Femur (tissue), 1 donor: ENCODE measurements around the gene DMKN.
"Not testable (repeated sequence)": the region's sequence is repeated elsewhere in the genome, so short reads cannot be mapped to it uniquely, and the experiment has no call there.

Source experiments
- DNase-seq: peaks from one replicate; pipeline ENCODE4 v3.0.0-alpha.2; 2017

The DMKN gene

DNA sequence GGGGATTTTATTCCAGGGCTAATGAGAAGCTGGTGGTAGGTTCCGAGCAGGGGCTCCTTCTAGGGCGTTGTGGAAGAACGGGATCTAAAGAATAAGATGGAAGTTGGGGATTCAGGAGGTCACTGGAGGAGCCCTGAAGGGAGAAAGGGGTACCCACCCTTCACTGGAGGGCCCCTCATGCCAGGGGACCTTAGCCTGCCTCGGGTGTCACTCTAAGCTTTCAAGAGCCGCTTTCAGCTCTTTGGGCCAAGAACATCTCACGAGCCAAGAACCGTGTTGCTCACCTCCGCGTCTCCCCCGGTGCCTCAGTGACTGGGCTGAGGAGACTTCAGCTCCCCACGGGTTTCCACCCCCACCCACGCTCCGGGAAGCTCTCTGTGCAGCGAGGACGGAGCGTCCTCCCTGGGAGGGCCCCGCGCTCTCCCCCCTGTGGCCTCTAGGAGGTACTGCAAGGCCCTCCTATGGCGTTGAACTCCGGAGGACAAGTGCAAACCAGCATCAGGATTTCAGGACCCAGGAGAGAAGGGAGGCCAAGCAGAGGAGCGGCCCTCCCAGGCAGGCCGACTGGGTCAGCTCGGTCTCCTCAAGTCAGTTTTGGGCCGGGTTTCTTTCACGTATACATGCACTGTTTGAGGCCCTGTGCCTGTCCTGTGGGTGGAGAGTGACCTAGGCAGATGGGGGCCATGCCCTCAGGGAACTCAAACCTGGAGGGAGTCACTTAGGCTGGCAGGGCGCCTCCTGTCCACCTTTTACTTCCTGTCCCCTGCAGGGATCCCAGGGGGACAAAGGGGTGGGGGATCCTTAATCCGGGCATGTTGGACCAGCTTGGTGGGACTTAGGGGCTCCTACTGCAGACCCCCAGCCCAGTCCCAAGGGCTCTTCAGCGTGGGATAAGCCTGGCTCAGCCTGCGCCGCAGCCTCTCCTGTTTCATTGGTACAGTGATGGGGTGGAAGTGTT is 18.1 kb downstream of the DMKN start:
- peak; percentile 63 for DNase-seq

- DNase-seq: no peak
These were observed 19.5 kb downstream of the DMKN start for GRCh38 chr19:35493971-35494370.

DNA sequence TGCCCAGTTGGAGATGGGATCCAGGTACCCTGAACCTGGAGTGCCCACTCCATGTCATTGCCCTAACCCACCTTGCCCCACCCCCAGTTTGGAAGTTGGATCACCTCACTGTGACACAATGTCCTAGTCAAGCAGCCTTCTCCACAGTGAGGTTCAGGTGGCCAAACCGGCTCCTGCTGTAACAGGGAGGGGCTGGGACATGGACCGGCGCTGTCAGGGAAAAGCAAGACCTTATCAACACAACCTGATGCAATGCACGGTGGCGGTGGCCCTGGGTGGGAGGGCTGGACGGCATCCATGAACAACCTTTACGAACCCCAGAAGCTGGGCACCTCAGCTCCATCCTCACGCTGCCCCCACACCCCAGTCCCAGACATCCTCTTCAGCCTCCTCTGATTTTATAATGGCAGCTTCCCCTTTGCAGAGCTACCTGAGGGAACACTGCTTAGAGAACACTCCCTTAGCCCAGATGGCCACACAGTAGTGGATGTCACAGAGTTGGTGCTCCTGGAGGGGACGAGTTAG is 21.6 kb downstream of the DMKN start:
- no peak for DNase-seq

DNA sequence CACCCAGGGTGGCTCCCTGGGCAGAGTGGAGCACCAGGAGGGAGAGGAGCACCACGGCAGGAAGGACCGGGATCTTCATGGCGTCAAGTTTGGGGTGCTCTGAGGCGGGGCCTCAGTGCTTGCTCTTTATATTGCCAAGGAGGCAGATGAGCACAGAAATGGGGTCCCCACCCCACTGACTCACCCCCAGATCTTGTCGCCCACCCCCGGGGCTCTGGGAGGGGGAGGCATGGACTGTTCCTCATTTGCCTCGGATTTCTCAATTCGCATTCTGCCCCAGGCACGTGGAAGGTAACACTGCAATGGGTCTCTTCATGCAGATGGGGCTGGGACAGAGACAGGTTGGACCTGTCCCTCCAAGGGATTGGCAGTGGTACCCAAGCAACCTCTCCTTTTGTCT is 23.1 kb downstream of the DMKN start, which contains the start of gene KRTDAP:
TSS of gene KRTDAP (minus strand) at position 101 of the 400 bp plus-strand sequence. CDS start at position 79, 22 bp downstream.
- DNase-seq: no peak

DNA sequence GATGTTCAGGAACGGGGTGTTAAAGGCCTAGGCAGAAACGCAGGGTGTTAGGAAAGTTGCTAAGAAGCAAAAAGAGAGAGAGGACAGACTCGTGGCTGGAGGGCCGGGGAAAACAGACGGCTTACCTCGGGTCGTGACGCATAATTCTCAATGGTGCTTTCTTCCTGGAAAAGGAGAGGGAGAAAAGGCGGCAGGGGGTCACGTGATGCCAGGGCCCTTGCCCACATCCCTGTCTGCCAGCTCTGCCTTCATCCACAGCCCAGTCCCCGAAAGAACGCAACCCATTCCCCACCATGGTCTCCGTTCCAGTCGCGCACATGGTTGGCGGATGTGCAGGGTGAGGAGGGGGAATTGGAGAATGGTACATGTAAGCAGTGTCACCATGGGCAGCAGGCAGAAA is 24.8 kb downstream of the DMKN start:
- no peak for DNase-seq

GRCh38 chr19:35487656-35488182 is 25.7 kb downstream of the DMKN start:
- no peak for DNase-seq

DNA sequence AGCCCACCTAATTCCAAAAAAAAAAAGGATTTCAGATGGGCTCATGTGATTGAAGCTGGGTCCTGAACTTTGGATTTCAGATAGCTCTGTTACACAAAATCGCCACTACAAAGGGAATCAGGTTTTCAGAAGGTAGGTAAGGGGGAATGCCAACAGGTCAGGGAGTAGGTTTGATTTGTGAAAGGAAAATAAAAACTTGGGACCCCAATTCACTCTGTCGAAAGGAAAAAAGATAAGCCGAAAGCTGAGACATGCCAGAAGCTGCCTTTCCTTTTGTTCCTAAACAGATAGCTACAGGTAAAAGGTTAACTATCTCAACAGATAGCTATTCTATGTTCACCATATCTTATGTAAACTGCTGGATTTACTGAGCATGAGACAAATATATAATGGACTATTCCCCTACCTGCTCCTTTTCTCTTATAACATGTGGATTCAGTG is 27.2 kb downstream of the DMKN start:
- no peak for DNase-seq

DNA sequence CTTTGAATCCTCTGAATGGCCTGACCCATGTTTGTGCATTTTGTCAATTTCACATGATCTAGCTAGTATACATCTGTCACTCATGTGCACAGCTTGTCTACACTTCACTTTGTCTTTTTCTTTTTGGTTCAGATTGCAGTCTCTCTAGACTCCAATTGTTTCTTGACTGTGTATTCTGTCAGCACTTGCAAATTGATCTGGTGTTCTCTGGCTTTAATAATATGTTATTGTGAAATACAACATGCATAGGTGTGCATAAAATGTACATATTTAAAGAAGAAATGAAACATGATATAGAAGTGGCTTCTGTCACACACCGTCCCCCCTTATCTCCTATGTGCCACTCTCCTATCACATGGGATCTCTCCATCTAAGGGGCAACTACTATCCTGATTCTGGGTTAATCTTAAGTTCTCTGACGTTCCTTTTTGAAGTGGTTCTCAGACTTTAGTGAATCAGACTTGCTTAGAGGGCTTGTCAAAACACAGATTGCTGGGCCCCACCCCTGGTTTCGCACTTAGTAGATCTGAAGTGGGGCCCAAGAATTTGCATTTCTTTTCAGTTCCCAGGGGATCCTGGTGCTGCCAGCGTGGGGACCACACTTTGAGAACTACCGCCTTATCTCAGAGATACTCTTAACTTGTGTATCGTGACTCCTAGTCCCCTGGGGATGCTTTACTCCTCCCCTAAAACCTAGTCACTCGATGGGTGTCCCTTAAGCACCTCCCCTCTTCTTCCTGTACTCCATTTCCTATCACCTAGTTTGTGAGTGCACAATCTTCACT is 29.0 kb downstream of the DMKN start:
- no peak for DNase-seq

DNA sequence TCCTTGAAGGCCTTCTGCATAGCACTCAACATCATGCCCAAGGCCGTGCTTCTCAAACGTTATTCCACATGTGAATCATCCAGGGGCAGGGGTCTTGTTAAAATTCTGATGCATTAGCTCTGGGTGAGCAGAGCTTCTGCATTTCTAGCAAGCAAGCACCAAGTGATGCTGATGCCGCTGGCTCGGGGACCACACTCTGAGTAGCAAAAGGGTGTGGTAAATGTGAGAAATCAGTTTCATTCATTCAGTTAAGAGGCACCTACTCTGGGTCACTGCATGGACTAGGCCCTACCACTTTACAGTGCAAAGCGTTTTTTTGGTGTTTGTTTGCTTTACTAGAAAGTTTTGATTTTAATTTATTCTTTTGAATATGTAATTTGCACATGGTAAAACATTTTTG is 30.4 kb downstream of the DMKN start:
- no peak for DNase-seq

DNA sequence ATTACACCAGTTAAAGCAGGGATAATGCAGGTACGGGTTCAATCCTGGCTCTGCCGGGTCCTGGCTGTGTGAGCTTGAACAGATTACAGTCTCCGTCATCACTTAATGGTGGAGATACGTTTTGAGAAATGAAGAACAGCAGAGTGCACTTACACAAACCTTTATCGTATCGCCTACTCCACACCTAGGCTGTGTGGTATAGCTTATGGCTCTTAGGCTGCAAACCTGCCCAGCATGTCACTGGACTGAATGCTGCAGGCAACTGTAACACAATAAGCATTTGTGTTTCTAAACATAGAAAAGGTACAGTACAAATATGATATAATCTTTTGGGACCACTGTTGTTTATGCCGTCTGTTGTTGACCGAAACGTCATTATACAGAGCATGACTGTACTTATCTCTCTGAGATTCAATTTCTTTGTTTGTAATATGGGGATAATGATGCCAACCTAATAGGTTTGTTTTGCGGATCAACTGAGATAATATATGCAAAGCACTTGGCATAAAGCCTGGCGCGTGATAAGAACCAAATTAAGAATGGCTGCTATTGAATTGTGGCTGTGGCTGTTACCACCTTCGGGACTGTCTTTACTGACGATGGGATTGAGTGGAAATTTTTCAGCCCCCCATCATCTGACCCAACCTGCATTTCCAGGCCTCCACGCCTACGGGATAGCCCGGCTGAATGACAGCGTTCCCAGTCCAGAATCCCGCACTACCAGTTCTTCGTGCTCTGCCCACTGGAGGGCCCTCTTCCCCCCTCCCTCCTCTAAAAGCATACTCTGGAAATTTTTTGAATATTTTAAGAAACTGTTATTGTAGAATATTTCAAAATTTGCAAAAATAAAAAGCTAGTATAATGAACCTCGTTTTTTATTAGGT is 34.4 kb downstream of the DMKN start:
- DNase-seq: no peak

DNA sequence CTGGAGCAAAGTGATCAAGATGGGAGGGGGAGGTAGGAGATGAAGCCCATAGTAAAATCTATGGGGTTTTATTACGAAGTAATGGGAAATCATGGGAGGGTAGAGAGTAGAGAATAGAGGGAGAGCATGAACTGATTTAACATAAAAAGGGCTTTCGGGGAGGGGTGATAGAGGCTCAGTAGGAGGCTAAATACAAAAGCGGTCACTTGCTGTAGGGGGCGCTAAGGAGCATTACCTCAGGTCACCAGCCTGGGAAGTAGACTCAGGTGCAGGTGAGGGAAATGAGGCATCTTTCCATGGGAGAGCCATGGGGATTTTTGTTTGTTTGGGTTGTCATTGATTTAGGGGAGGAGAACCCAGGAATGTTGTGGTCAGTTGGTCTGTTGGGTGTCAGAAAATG is 37.3 kb downstream of the DMKN start:
- no peak for DNase-seq

- not testable (repeated sequence) for DNase-seq
These were observed 38.9 kb downstream of the DMKN start for GRCh38 chr19:35474594-35474993.

GRCh38 chr19:35474104-35474503 is 39.3 kb downstream of the DMKN start:
- no peak for DNase-seq

DNA sequence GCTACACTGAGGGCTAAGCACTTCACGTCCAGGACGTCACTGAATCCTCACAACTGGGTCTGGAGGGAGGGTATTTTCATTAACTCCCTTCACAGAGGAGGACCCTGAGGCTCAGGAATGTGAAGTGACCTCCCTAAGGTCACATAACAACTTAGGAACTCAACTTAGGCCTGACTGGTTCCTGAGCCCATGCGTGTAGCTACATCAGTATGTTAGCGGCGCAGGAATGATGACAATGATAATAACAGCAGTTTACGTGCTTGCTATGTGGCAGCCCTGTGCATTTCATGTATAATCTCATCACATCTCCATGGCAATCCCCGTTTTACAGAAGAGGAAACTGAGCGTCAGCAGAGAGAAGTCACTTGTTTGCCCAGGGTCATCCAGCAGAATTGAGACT is 41.5 kb downstream of the DMKN start:
- no peak for DNase-seq

GRCh38 chr19:35471075-35471474 is 42.4 kb downstream of the DMKN start:
- not testable (repeated sequence) for DNase-seq

- no peak for DNase-seq
These were observed 43.3 kb downstream of the DMKN start for GRCh38 chr19:35470128-35470527.

GRCh38 chr19:35468637-35469036 is 44.8 kb downstream of the DMKN start:
- peak; percentile 38 for DNase-seq

GRCh38 chr19:35466259-35466658 is 47.2 kb downstream of the DMKN start:
- DNase-seq: no peak

GRCh38 chr19:35462956-35463355 is 50.5 kb downstream of the DMKN start:
- not testable (repeated sequence) for DNase-seq

GRCh38 chr19:35462476-35462953 is 50.9 kb downstream of the DMKN start:
- DNase-seq: no peak

- not testable (repeated sequence) for DNase-seq
These were observed 51.7 kb downstream of the DMKN start for GRCh38 chr19:35461788-35462187.

DNA sequence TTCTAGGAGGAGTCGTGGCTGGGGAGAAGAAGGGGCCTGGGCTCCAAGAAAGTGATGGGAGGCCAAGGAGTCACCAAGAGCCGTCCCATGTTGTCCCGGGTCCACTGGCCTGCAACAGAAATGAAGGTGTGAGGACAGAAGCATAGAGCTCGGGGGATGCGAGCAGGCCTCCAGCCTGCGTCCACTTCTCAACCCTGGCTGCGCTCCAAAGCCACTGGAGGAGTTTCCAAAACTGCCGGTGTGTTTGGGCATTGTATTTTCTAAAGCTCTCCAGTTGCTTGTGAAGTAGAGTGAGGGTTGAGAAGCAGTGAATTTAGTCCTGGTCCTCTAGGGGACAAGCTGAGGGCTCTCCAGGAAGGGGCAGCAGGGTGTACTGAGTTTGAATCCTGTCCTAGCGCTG is 52.4 kb downstream of the DMKN start:
- no peak for DNase-seq
